ENCODE data around the gene CAPZB.

CAPZB gene

GRCh38 chr1:19361611-19362147 is 123.7 kb downstream of the CAPZB start:
- TF ChIP-seq POLR2A (IDR thresholded peaks at IDR 0.05; ENCODE audit: low read depth, low read length): no peak
- DNase-seq (ENCODE audit: insufficient read length, low spot score): no peak
- no peak for FAIRE-seq

DNA sequence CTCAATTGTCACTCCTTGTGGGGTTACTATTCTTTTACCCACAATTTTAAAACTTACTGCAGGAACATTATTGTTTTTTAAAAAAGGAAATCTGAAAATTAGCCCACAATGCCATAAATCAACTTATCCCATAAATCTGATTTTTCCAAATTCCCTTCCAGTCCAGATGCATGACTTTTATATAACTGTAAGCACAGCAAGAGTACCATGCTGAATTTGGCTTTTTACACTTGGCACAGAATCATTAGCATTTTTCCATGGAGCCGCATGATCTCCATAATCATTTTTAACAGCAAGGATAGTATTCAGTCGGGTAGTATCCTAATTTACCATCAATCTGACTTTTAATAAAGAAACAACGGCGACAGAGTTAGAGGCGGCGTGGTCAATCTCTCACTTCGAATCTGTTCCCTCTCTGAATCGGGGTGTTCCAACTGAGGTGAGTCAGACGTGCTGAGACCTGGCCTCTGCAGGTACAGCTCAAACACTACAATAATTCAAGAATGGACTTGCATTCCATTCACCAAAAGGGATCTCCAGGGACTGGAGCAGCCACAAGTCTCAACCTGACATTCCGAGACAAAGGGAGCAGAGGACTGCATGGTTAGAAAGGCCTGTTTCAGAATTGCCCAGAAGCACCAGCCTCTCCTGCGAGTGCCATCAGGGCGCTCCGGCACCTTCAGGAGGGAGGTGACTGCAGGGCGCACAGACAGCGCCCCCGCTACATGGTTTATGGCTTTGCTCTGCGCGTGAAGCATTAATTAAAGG is 124.3 kb downstream of the CAPZB start:
- TF ChIP-seq POLR2A (IDR thresholded peaks at IDR 0.05; ENCODE audit: low read depth, low read length): no peak
- FAIRE-seq: no peak

GRCh38 chr1:19360432-19360831 is 124.9 kb downstream of the CAPZB start:
- no peak for FAIRE-seq

More for the DNA sequence above, 124.3 kb downstream of the CAPZB start:
- no peak for DNase-seq (ENCODE audit: insufficient read length, low spot score)

DNA sequence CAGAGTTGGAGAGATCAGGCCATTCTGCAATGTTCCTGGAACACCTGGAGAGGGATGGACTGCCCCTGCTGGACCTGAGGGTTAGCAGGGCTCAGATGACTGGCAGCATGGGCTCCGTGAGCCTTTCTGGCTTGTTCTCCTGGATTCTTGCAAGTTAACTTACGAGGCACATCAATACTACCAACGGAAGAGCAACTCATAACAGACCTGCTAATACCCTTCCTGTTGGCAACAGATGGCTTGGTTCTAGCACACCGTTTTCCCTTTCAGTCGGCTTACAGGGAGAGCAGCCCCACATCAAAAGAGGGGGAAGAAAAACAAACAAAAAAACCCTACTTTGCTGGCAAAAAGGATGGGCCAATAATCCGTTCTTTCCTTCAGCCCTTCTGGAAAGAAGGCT is 125.3 kb downstream of the CAPZB start:
- DNase-seq (ENCODE audit: insufficient read length, low spot score): no peak
- no peak for FAIRE-seq
- no peak for TF ChIP-seq POLR2A (IDR thresholded peaks at IDR 0.05; ENCODE audit: low read depth, low read length)

More at GRCh38 chr1:19360432-19360831, 124.9 kb downstream of the CAPZB start:
- no peak for DNase-seq (ENCODE audit: insufficient read length, low spot score)
- no peak for TF ChIP-seq POLR2A (IDR thresholded peaks at IDR 0.05; ENCODE audit: low read depth, low read length)

DNA sequence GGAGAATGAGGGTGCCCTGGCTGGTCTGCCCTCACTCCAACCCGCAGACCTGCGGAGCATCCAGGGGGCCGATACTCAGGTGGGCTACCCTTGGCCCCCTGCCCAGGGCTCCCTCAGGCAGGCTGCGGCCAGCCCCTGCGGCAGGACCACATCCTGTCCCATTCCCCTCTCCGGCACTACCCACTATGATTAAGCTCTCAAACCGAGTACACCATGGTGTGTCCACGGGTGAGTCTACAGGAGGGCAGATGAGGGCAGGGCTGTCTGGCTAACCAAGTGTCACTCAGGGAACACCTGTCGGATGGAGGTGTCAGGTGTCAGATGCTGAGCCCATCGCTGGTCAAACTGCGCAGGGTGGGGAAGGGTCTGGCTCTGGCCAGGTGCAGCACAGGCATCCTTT is 126.0 kb downstream of the CAPZB start:
- DNase-seq (ENCODE audit: insufficient read length, low spot score): no peak
- no peak for TF ChIP-seq POLR2A (IDR thresholded peaks at IDR 0.05; ENCODE audit: low read depth, low read length)
- no peak for FAIRE-seq

DNA sequence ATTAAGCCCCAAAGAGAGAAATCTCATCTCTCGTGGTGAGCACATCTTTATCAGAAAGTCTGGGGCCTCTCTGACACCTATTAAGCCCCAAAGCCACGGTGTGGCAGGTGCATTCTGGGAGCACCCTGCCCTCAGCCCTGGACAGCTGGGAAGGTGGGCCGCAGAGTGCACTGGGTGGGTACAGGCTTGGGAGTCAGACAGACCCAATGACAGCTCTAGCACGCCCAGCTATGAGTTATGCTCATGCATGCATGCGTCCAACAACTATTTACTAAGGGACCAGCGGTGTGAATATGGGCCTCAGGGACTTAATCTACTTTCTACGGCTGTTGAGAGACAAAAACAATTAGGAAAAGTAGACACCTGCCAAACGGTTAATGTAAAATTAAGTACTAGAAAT is 126.6 kb downstream of the CAPZB start:
- FAIRE-seq: no peak
- no peak for TF ChIP-seq POLR2A (IDR thresholded peaks at IDR 0.05; ENCODE audit: low read depth, low read length)
- DNase-seq (ENCODE audit: insufficient read length, low spot score): no peak

GRCh38 chr1:19357299-19357986 is 127.9 kb downstream of the CAPZB start:
- no peak for TF ChIP-seq POLR2A (IDR thresholded peaks at IDR 0.05; ENCODE audit: low read depth, low read length)
- DNase-seq (ENCODE audit: insufficient read length, low spot score): no peak
- no peak for FAIRE-seq

- FAIRE-seq (no peak), DNase-seq (ENCODE audit: insufficient read length, low spot score) (no peak)
- TF ChIP-seq POLR2A (IDR thresholded peaks at IDR 0.05; ENCODE audit: low read depth, low read length): no peak
Measured at GRCh38 chr1:19356266-19356665, 129.1 kb downstream of the CAPZB start.

- no peak for DNase-seq (ENCODE audit: insufficient read length, low spot score)
- TF ChIP-seq POLR2A (IDR thresholded peaks at IDR 0.05; ENCODE audit: low read depth, low read length): no peak
- no peak for FAIRE-seq
Measured at GRCh38 chr1:19354531-19354981, 130.8 kb downstream of the CAPZB start.

DNA sequence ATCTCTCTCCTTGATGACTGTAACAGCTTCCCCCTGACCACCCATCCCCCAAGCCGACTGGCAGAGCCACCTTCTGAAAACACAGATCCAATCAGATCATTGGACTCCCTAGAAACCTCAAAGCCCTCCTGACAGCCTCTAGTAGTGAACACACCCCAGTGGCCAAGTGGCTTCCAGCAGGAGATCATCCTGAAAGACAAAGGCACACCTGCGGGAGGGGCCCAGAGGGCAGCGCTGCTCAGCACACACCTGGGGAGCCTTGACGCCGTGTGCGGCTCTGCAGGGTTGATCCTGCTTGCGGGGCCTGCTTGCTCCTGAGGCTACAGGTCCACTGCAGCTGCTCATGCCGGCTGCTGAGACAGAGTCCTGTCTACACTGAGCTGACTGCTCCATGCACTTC is 131.7 kb downstream of the CAPZB start:
- DNase-seq (ENCODE audit: insufficient read length, low spot score): no peak
- TF ChIP-seq POLR2A (IDR thresholded peaks at IDR 0.05; ENCODE audit: low read depth, low read length): no peak
- no peak for FAIRE-seq

GRCh38 chr1:19352839-19353238 is 132.5 kb downstream of the CAPZB start:
- no peak for TF ChIP-seq POLR2A (IDR thresholded peaks at IDR 0.05; ENCODE audit: low read depth, low read length)
- DNase-seq (ENCODE audit: insufficient read length, low spot score) (no peak), FAIRE-seq (no peak)

GRCh38 chr1:19351873-19352272 is 133.5 kb downstream of the CAPZB start:
- TF ChIP-seq POLR2A (IDR thresholded peaks at IDR 0.05; ENCODE audit: low read depth, low read length): no peak
- no peak for FAIRE-seq

GRCh38 chr1:19350566-19350965 is 134.8 kb downstream of the CAPZB start:
- FAIRE-seq (no peak), DNase-seq (ENCODE audit: insufficient read length, low spot score) (no peak)
- TF ChIP-seq POLR2A (IDR thresholded peaks at IDR 0.05; ENCODE audit: low read depth, low read length): no peak

More at GRCh38 chr1:19351873-19352272, 133.5 kb downstream of the CAPZB start:
- no peak for DNase-seq (ENCODE audit: insufficient read length, low spot score)

GRCh38 chr1:19349999-19350398 is 135.3 kb downstream of the CAPZB start:
- FAIRE-seq: no peak
- DNase-seq (ENCODE audit: insufficient read length, low spot score): no peak
- TF ChIP-seq POLR2A (IDR thresholded peaks at IDR 0.05; ENCODE audit: low read depth, low read length): no peak

Data from H54 (cell line).